Suppressor macrophage treated with lipopolysaccharide for 4 hours (primary cell): ENCODE measurements around the gene SPATA31D1.

Source experiments
- DNase-seq: peaks from one replicate; pipeline ENCODE4 v3.0.0-alpha.2; 2020

The SPATA31D1 gene

GRCh38 chr9:82022121-82022520 is 33.5 kb downstream of the SPATA31D1 start:
- DNase-seq, result no peak

GRCh38 chr9:82024908-82025307 is 36.3 kb downstream of the SPATA31D1 start:
- DNase-seq, result no peak

GRCh38 chr9:82031538-82032280 is 43.1 kb downstream of the SPATA31D1 start:
- DNase-seq, result no peak

- DNase-seq, result no peak
These were observed 46.6 kb downstream of the SPATA31D1 start for GRCh38 chr9:82034956-82035731.

GRCh38 chr9:82036086-82036485 is 47.5 kb downstream of the SPATA31D1 start:
- no peak for DNase-seq

- DNase-seq, result no peak
These were observed 48.6 kb downstream of the SPATA31D1 start for GRCh38 chr9:82037126-82037525.

GRCh38 chr9:82038897-82039296 is 50.3 kb downstream of the SPATA31D1 start:
- DNase-seq, result no peak
